Vagina (tissue), 2 donors: ENCODE data around the gene SPRR2E. TPM values are rescaled to one million over a fixed set of nuclear protein-coding genes. Genes with fewer than 3 reads are reported as not detected.
"Not testable (repeated sequence)": the region's sequence is repeated elsewhere in the genome, so short reads cannot be mapped to it uniquely, and the experiment has no call there.

Experiments
- DNase-seq, 2 donors: peaks; one replicate each; pipeline ENCODE4 v3.0.0-alpha.2; 2017; ENCODE audit errors: extremely low spot score in 2 of 2
- H3K27ac ChIP-seq: fragments of 200-600 bp; sonication (generic); one replicate; pipeline ENCODE4 v1.5.1; 2019
- H3K27me3 ChIP-seq: fragments of 200-600 bp; sonication (generic); one replicate; pipeline ENCODE4 v1.5.1; 2019
- H3K36me3 ChIP-seq, 2 donors: fragments of 200-600 bp; sonication (generic); one replicate each; pipeline ENCODE4 v1.5.1; 2017 to 2019
- H3K4me1 ChIP-seq: fragments of 200-600 bp; sonication (generic); one replicate; pipeline ENCODE4 v1.5.1; 2019
- H3K4me3 ChIP-seq, 2 donors: fragments of 200-600 bp; sonication (generic); 1 replicate in 1 of 2; 2 replicates in 1 of 2; pipeline ENCODE4 v1.5.1; 2016 to 2019
- H3K9me3 ChIP-seq: fragments of 200-600 bp; sonication (generic); one replicate; pipeline ENCODE4 v1.5.1; 2019
- POLR2A ChIP-seq, 2 donors: fragments of 450-650 bp; IDR thresholded peaks; one replicate each; pipeline ENCODE4 v1.6.1; 2017; ENCODE audit warnings: antibody characterized with exemption in 2 of 2, mild to moderate bottlenecking in 2 of 2, moderate library complexity in 2 of 2
- POLR2AphosphoS5 ChIP-seq, 2 donors: sonication (generic); formaldehyde crosslinking; IDR thresholded peaks; one replicate each; pipeline ENCODE4 v1.9.0; 2017; ENCODE audit warnings: antibody characterized with exemption in 2 of 2, mild to moderate bottlenecking in 2 of 2, low read depth in 1 of 2; ENCODE audit not compliant: insufficient read depth in 1 of 2
- intact Hi-C: fragments of 100-400 bp; cut with DNase I; formaldehyde crosslinking; loops from one replicate; pipeline ENCODE4 v1.15.1; 2023
- total RNA-seq: library from RNA; depleted of rRNA; stranded (reverse); fragments of >200 nt; gene quantifications from one replicate; pipeline ENCODE4 v1.2.3, GENCODE V29; 2016
- TF ChIP-seq, protein P1 (sequence below), 3 experiments: fragments of 450-650 bp in 2 of 3; fragments of 200-600 bp in 1 of 3; sonication (generic) in 1 of 3; IDR thresholded peaks; one replicate each; pipeline ENCODE4 v1.5.1; 2017 to 2019; ENCODE audit warnings: antibody characterized with exemption in 3 of 3, mild to moderate bottlenecking in 2 of 3, moderate library complexity in 2 of 3

Gene SPRR2E
- total RNA-seq, 1 donor from 2014 or later = 11.8 TPM

- no peak overlapping the region for H3K4me3 ChIP-seq
- TF ChIP-seq, protein P1, sequence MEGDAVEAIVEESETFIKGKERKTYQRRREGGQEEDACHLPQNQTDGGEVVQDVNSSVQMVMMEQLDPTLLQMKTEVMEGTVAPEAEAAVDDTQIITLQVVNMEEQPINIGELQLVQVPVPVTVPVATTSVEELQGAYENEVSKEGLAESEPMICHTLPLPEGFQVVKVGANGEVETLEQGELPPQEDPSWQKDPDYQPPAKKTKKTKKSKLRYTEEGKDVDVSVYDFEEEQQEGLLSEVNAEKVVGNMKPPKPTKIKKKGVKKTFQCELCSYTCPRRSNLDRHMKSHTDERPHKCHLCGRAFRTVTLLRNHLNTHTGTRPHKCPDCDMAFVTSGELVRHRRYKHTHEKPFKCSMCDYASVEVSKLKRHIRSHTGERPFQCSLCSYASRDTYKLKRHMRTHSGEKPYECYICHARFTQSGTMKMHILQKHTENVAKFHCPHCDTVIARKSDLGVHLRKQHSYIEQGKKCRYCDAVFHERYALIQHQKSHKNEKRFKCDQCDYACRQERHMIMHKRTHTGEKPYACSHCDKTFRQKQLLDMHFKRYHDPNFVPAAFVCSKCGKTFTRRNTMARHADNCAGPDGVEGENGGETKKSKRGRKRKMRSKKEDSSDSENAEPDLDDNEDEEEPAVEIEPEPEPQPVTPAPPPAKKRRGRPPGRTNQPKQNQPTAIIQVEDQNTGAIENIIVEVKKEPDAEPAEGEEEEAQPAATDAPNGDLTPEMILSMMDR (IDR thresholded peaks at IDR 0.05) = no peak
- no peak for TF ChIP-seq POLR2A (IDR thresholded peaks at IDR 0.05)
- no peak for DNase-seq
- no peak overlapping the region for H3K27ac ChIP-seq
- intact Hi-C loops = no loop called here
- no peaks in the 10 kb centered on the region for H3K9me3 ChIP-seq
- no peaks in the 10 kb centered on the region for H3K4me1 ChIP-seq
- H3K27me3 ChIP-seq = no peaks in the 10 kb centered on the region
- H3K36me3 ChIP-seq = no peaks in the 10 kb centered on the region
Observed at GRCh38 chr1:153070243-153070642, 24.1 kb downstream of the SPRR2E start.

- no peaks in the 10 kb centered on the region for H3K27me3 ChIP-seq
- no peaks in the 10 kb centered on the region for H3K9me3 ChIP-seq
- no peaks in the 10 kb centered on the region for H3K36me3 ChIP-seq
- intact Hi-C loops = no loop called here
- no peak overlapping the region for H3K4me3 ChIP-seq
- DNase-seq = no peak
- no peaks in the 10 kb centered on the region for H3K4me1 ChIP-seq
- no peak overlapping the region for H3K27ac ChIP-seq
- no peak for TF ChIP-seq POLR2A (IDR thresholded peaks at IDR 0.05)
- TF ChIP-seq, protein P1 (IDR thresholded peaks at IDR 0.05) = no peak
Observed at GRCh38 chr1:153058826-153059784, 35.2 kb downstream of the SPRR2E start.

DNA sequence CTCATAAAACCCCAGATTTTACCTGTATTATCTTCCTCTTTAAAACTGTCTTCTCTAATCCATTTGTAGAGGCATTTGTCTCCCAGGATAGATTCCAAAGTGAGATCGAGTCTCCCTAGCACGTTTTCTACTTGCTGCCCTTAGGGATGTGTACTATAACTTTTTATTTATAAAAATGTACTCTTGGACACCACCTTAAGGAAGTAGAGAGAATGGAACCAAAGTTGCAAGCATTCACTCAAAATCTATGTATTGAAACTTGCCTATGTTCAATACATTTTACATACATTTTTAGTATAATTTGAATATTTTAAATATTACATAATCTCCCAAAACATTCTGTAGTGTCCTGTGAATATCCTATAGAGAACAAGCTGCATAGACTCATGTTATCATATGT lies 36.2 kb downstream of the SPRR2E start:
- no peak overlapping the region for H3K27ac ChIP-seq
- intact Hi-C loops = no loop called here
- no peak for DNase-seq
- H3K27me3 ChIP-seq = no peaks in the 10 kb centered on the region
- H3K4me1 ChIP-seq = no peaks in the 10 kb centered on the region
- no peaks in the 10 kb centered on the region for H3K36me3 ChIP-seq
- no peaks in the 10 kb centered on the region for H3K9me3 ChIP-seq
- H3K4me3 ChIP-seq = no peak overlapping the region
- TF ChIP-seq POLR2AphosphoS5 (IDR thresholded peaks at IDR 0.05; ENCODE audit: insufficient read depth in 1 of 2, low read depth in 1 of 2) (no peak), POLR2A (IDR thresholded peaks at IDR 0.05) (no peak)
- TF ChIP-seq, protein P1 (IDR thresholded peaks at IDR 0.05) = no peak

GRCh38 chr1:153057375-153057774 lies 37.0 kb downstream of the SPRR2E start, which contains the start of gene SPRR2A:
Gene SPRR2A, minus strand, starts transcription at chr1:153057512. Its CDS starts 777 bp downstream, at chr1:153056735.
- no peak within 1 kb of the TSS for H3K4me3 ChIP-seq
- intact Hi-C loops = no loop called here
- no peaks in the 10 kb centered on the region for H3K36me3 ChIP-seq
- H3K27me3 ChIP-seq = no peaks in the 10 kb centered on the region
- no peak within 1 kb of the TSS for H3K27ac ChIP-seq
- no peak for DNase-seq
- TF ChIP-seq POLR2AphosphoS5 (IDR thresholded peaks at IDR 0.05; ENCODE audit: insufficient read depth in 1 of 2, low read depth in 1 of 2) (no peak), POLR2A (IDR thresholded peaks at IDR 0.05) (no peak)
- TF ChIP-seq, protein P1 (IDR thresholded peaks at IDR 0.05) = no peak
- H3K4me1 ChIP-seq = no peaks in the 10 kb centered on the region
- H3K9me3 ChIP-seq = no peaks in the 10 kb centered on the region

- intact Hi-C loops, H3K4me3 ChIP-seq: not testable (repeated sequence)
Observed at GRCh38 chr1:153056111-153056510, 38.2 kb downstream of the SPRR2E start.

More at GRCh38 chr1:153056111-153056510, 38.2 kb downstream of the SPRR2E start:
- DNase-seq, H3K27me3 ChIP-seq, H3K9me3 ChIP-seq, H3K4me1 ChIP-seq, H3K27ac ChIP-seq, H3K36me3 ChIP-seq: not testable (repeated sequence)
